Heart right ventricle (tissue), 16 donors: ENCODE data around the gene CD27. TPM values are rescaled to one million over a fixed set of nuclear protein-coding genes. Genes with fewer than 3 reads are reported as not detected.

Experiments
- ATAC-seq, 8 donors: fragments of 200-7000 bp; cut with Tn5 transposase; one replicate each; pipeline ENCODE4 v1.9.1; 2020; ENCODE audit warnings: mild to moderate bottlenecking in 8 of 8, moderate library complexity in 8 of 8, moderate number of reproducible peaks in 1 of 8
- DNase-seq, 2 donors: peaks; one replicate each; pipeline ENCODE4 v3.0.0-alpha.2; 2020
- H3K27ac ChIP-seq, 10 donors: fragments of 200-600 bp; sonication (generic) in 2 of 10; one replicate each; pipeline versions ENCODE4 v1.5.0 to v1.8.0; 2020 to 2022; ENCODE audit warnings: mild to moderate bottlenecking in 3 of 10
- H3K27me3 ChIP-seq, 7 donors: fragments of 200-600 bp; one replicate each; pipeline ENCODE4 v1.8.0; 2021 to 2022; ENCODE audit warnings: mild to moderate bottlenecking in 2 of 7
- H3K36me3 ChIP-seq, 9 donors: fragments of 200-600 bp; sonication (generic) in 1 of 9; one replicate each; pipeline versions ENCODE4 v1.5.0 to v1.8.0; 2020 to 2022; ENCODE audit warnings: mild to moderate bottlenecking in 2 of 9
- H3K4me1 ChIP-seq, 9 donors: fragments of 200-600 bp; sonication (generic) in 1 of 9; one replicate each; pipeline versions ENCODE4 v1.5.0 to v1.8.0; 2020 to 2022; ENCODE audit warnings: mild to moderate bottlenecking in 4 of 9
- H3K4me3 ChIP-seq, 10 donors: fragments of 200-600 bp; sonication (generic) in 2 of 10; one replicate each; pipeline versions ENCODE4 v1.5.0 to v1.8.0; 2020 to 2022; ENCODE audit warnings: mild to moderate bottlenecking in 7 of 10, moderate library complexity in 2 of 10
- H3K9me3 ChIP-seq, 11 donors: fragments of 200-600 bp in 10 of 11; sonication (generic) in 2 of 11; one replicate each; pipeline versions ENCODE4 v1.5.0 to v1.8.0; 2013 to 2022; ENCODE audit warnings: mild to moderate bottlenecking in 2 of 11, control low read depth in 1 of 11, moderate library complexity in 1 of 11
- WGBS, 2 donors: extraction: QIAGEN DNeasy Blood & Tissue Kit; methylation state at CpG; one replicate each; pipeline ENCODE4 v1.1.7; 2013; ENCODE audit warnings: inconsistent platforms in 1 of 2; 5-methylcytosine and 5-hydroxymethylcytosine counted together
- intact Hi-C, 10 donors: fragments of 100-400 bp; cut with DNase I; formaldehyde crosslinking; loops; one replicate each; pipeline versions ENCODE4 v1.11.1 to v1.14.2; 2022
- polyA plus RNA-seq, 2 donors: library from polyadenylated mRNA; stranded (reverse); fragments of 200-250 nt; gene quantifications; one replicate each; pipeline ENCODE4 v1.2.3, GENCODE V29; 2013
- total RNA-seq, 10 donors: library from RNA; stranded (reverse); fragmentation: NEBNext Ultra II Directional in 3 of 10; extraction: Animal tissue kit (Norgen Biotek cat#: 25700) in 3 of 10; gene quantifications; one replicate each; pipeline versions ENCODE4 v1.2.1 to v1.2.4, GENCODE V29; 2021 to 2023
- TF ChIP-seq, protein P1 (sequence below), 9 donors: fragments of 200-600 bp; sonication (generic) in 2 of 9; IDR thresholded peaks; one replicate each; pipeline versions ENCODE4 v1.5.0 to v1.8.0; 2021 to 2022; ENCODE audit warnings: antibody characterized with exemption in 9 of 9, mild to moderate bottlenecking in 5 of 9, moderate library complexity in 1 of 9
- donor health status: Arrhythmogenic right ventricular cardiomyopathy.
- donor health status: ischemic (EF 13 %, LVEDD 7.1; RV severe dilation, severe dysfunction).
- donor health status: healthy with polysubstance abuse.
- donor health status: DM: no; HTN: yes; CAD: no.
- donor health status: DM: no; HTN: no; CAD: no.
- donor health status: ischemic (EF 25% LVEDD 6.9; RV normal size, moderate dysfunction).
- donor health status: ischemic (EF 25% LVEDD 5.7; RV mildly dilated, moderate dysfunction).
- donor health status: healthy.
- donor health status: DM: yes; HTN: yes; CAD: no.
- donor health status: Ischemic cardiomyopathy.
- donor health status: ischemic (EF 35%, LVEDD 5.7; RV mildly dilated, moderate dysfunction).
- donor health status: nonischemic (EF 11% LVEDD 7.7; RV severe dilation, severe dysfunction).
- donor health status: DM: yes; HTN: yes; CAD: no.
- donor health status: PGD.
- donor health status: ischemic (EF 29% LVEDD 5.4; RV normal size, mild dysfunction).
- donor health status: nonischemic (EF 23%, LVEDD 6.1; RV moderate dilation, normal function).

CD27 gene
- total and polyA plus RNA-seq, 12 donors, result 0.28 to 3.4 (median 0.32) TPM; not detected in 6

- TF ChIP-seq, protein P1, sequence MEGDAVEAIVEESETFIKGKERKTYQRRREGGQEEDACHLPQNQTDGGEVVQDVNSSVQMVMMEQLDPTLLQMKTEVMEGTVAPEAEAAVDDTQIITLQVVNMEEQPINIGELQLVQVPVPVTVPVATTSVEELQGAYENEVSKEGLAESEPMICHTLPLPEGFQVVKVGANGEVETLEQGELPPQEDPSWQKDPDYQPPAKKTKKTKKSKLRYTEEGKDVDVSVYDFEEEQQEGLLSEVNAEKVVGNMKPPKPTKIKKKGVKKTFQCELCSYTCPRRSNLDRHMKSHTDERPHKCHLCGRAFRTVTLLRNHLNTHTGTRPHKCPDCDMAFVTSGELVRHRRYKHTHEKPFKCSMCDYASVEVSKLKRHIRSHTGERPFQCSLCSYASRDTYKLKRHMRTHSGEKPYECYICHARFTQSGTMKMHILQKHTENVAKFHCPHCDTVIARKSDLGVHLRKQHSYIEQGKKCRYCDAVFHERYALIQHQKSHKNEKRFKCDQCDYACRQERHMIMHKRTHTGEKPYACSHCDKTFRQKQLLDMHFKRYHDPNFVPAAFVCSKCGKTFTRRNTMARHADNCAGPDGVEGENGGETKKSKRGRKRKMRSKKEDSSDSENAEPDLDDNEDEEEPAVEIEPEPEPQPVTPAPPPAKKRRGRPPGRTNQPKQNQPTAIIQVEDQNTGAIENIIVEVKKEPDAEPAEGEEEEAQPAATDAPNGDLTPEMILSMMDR (IDR thresholded peaks at IDR 0.05), result no peak
- H3K9me3 ChIP-seq, result no peaks in the 10 kb centered on the region
- H3K4me1 ChIP-seq, result peaks cover 4 to 57% (median 21%) of the 10 kb centered on the region in 9 donors
- H3K36me3 ChIP-seq, result peaks cover 0 to 26% (median 9%) of the 10 kb centered on the region in 9 donors
- no peaks in the 10 kb centered on the region for H3K27me3 ChIP-seq
- ATAC-seq (no peak), DNase-seq (no peak)
- intact Hi-C loops, result loop anchor here in 4 of 10 donors (5.0 to 10.0 kb wide), 3 partner anchors 68 to 144 kb away; no protein-coding TSS in a partner anchor
- 57 to 68% methylated on average over 6 of the region's 6 CpGs for WGBS, 2 donors
- peak overlapping the region in 2 of 10 donors; percentile 7 to 93 for H3K27ac ChIP-seq
- peak overlapping the region in 6 of 10 donors; percentile 65 to 78 (median 72) for H3K4me3 ChIP-seq
Observed at GRCh38 chr12:6469092-6469491, 24.3 kb downstream of the CD27 start.

DNA sequence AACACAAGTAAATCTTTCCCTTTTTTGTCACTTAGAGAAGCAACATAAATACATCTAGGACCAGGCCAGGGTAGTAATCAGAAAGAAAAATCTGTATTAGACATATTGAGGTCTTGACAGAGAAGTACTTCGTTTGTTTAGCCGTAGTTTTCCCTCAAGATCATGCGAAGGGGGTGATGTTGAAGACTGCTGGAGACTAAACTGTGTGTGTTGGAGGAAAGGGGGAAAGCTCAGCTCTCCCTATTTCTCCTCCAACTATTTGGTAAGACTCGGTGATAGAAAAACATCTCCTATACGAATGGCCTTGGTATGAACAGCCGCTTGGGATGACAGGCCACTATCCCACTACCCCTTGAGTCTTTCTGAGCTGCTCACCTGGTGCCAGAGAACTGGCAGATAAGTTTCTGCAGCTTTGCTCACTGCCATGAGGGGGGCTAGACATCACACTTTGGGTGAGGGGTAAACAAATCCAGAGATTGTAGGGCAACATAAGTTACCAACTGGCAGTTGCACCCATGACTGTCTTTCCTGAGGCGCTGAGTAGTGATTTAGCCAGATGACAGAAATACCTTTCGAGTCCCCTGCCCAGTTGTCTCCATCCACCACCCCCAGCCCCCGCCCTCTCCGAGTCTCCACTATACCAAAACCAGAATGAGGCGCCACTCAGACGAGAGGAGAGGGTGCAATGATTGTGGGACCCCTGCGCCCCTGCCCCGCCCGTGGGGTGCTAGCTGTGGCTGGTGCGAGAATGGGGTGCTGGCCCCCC is 25.0 kb downstream of the CD27 start:
- Histone ChIP-seq H3K27ac (peak overlapping the region in 9 of 10 donors; percentile 80 to 93 (median 87)), H3K36me3 (peaks cover 0 to 19% (median 5%) of the 10 kb centered on the region in 9 donors), H3K4me3 (peak overlapping the region; percentile 60 to 78 (median 72)), H3K27me3 (no peaks in the 10 kb centered on the region), H3K4me1 (peaks cover 4 to 50% (median 21%) of the 10 kb centered on the region in 9 donors), H3K9me3 (no peaks in the 10 kb centered on the region)
- 22 to 26% methylated on average over 16 of the region's 16 CpGs for WGBS, 2 donors
- DNase-seq (no peak), ATAC-seq (no peak)
- TF ChIP-seq, protein P1 (IDR thresholded peaks at IDR 0.05), result no peak
- intact Hi-C loops, result loop anchor here in 7 of 10 donors (1.0 to 10.0 kb wide), 7 partner anchors 24 to 145 kb away; partner anchors contain the start of genes GAPDH (in 5 of the 7) and MRPL51 (in 1 of the 7)

DNA sequence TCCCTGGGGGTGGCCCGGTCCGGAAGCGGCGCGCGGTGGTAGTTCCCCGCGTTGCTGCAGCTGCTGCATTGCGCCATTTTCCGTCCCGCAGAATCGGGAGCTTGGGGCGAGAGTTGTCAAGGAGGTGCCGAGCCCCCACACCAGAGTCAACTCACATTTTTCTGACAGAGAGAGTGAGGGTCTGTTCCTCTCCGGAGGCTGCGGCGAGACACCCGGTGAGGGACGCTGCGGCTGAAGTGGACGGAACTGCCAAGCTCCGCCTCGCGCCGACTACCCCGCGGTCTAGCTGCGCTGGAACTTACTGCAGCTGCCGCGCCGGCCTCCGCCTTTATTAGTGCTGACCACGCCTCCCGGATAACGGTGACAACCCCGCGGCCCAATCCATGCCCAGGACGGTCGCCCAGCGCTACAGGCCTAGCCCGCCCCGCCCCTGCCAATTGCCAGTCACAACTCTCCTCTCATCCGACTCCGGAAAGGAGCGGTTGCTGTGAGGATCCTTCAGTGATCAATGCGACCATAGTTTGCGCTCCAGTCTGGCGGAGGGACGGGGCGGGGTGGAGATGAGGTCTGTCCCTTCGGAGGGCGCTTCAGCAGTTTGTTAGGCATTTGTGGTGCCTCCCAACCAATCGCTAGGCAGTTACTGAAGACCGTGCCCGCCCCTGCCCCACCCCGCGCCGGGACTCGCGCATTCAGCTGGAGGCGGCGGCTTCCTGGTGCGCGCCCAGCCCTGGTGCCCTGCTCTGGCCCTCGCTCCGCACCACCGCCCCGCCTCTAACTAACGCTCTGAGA is 25.8 kb downstream of the CD27 start, which contains the start of gene VAMP1:
VAMP1 (minus strand) TSS at position 303 of the 789 bp plus-strand sequence; CDS start at position 157, 146 bp downstream.
- 0 to 1% methylated on average over 64 to 69 of the region's 69 CpGs for WGBS, 2 donors
- TF ChIP-seq, protein P1 (IDR thresholded peaks at IDR 0.05), result peak in 2 of 9 donors; percentile 9 to 16
- H3K27ac ChIP-seq, result peak within 1 kb of the TSS; percentile 16 to 93 (median 86)
- peaks cover 4 to 45% (median 21%) of the 10 kb centered on the region in 9 donors for H3K4me1 ChIP-seq
- intact Hi-C loops, result loop anchor here in 5 of 10 donors (1.0 to 10.0 kb wide), 4 partner anchors 23 to 64 kb away; partner anchors contain the start of genes GAPDH (in 5 of the 5) and MRPL51 (in 1 of the 5)
- no peaks in the 10 kb centered on the region for H3K9me3 ChIP-seq
- no peaks in the 10 kb centered on the region for H3K27me3 ChIP-seq
- peak within 1 kb of the TSS; percentile 60 to 78 (median 72) for H3K4me3 ChIP-seq
- DNase-seq, result peak; percentile 97 to 98
- H3K36me3 ChIP-seq, result peaks cover 0 to 13% (median 5%) of the 10 kb centered on the region in 9 donors
- peak; percentile 97 to 99 (median 98) for ATAC-seq

GRCh38 chr12:6471989-6472360 is 27.2 kb downstream of the CD27 start:
- H3K4me3 ChIP-seq, result no peak overlapping the region
- TF ChIP-seq, protein P1 (IDR thresholded peaks at IDR 0.05), result no peak
- H3K9me3 ChIP-seq, result no peaks in the 10 kb centered on the region
- no peaks in the 10 kb centered on the region for H3K36me3 ChIP-seq
- intact Hi-C loops, result loop anchor here in 5 of 10 donors (2.0 to 10.0 kb wide), 3 partner anchors 60 to 63 kb away; partner anchors contain the start of gene GAPDH (in 5 of the 5)
- no peak overlapping the region for H3K27ac ChIP-seq
- 87 to 91% methylated on average over 1 of the region's 1 CpG for WGBS, 2 donors
- ATAC-seq (no peak), DNase-seq (no peak)
- H3K4me1 ChIP-seq, result peaks cover 4 to 36% (median 21%) of the 10 kb centered on the region in 9 donors
- H3K27me3 ChIP-seq, result no peaks in the 10 kb centered on the region
